Midbrain (tissue), 1 donor: ENCODE data around the gene PIAS3.
"Not testable (repeated sequence)": the region's sequence is repeated elsewhere in the genome, so short reads cannot be mapped to it uniquely, and the experiment has no call there.

ENCODE experiments used
- DNase-seq: peaks from one replicate; lab custom pipeline; 2025; lab: John Stamatoyannopoulos, UW

The PIAS3 gene

DNA sequence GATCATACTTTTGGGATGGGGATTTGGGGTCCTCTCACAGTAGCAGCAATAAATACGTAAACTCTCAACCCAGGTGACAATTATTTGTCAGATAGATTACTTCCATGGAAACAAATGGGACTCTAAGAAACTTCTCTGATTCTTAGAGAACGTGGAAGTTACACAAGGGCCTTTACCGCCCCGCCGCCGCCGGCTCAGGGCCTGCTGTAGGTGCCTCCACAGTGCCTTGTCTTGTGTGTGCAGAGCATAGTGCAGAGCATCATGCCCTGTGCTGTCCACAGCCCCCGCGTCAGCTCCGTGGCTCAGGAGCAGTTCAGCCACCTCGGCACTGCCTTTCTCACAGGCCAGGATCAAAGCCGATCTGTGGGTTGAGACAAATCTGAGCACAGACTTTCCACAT is 15.8 kb upstream of the PIAS3 start:
- no peak for DNase-seq

DNA sequence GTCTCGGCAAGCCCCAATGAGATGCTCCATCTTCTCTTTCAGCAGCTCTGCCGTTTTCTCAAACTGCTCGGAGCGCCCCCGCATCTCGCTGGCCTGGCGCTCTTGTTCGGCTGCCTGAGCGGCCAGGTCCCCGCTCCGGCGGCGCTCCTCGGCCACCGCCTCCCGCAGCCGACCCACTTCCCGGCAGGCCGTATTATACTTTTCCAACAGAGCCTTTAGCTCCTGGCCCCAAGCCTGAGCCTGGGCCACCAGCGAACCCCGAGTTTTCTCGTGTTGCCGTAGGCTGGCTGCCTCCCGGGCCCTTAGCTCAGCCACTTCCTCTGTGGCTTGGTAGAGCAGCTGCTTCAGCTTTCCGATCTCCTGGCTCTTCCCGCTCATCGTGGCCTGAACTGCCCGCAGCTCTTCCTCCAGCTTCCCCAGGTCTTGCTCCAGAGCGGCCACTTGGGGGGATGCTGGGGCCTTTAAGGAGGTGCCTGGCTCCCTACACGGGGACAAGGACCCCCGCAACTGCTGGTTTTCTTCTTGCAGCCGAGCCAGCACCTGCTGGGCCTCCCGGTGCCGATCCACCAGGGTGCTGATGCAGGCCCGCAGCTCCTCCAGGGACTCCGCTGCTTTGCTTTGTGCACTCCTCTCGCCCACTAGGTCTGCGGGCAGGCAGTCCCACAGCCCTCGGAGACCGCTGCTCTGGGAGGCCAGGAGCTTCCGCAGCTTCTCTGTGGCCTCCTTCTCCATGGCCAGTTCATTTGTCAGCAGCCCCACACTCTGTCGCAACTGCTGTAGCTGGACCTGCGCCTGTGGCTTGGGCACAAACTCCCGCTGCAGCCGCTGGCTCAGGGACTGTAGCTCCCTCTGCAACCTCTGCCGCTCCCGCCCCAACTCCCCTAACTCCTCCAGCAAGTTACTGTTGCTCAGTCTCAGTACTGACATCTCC is 13.4 kb upstream of the PIAS3 start:
- DNase-seq = peak; percentile 53

DNA sequence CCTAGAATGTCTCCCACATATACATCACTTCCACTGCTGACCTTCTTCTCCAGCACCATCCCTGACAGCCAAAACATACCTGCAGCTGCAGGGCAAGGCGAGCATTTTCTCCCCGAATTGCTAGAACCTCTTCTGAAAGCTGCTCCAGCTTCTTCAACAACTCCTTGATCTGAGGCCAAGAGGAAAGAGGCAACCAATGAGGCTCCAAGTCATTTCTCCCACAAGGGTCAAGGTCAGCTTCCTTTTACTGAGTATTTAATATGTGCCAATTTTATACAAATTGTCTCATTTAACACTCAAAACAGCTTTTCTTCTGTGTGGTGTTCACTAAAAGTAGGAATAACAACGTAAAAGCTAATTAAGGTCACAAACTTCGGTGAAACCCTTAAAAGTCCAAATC is 9.4 kb upstream of the PIAS3 start:
- no peak for DNase-seq

DNA sequence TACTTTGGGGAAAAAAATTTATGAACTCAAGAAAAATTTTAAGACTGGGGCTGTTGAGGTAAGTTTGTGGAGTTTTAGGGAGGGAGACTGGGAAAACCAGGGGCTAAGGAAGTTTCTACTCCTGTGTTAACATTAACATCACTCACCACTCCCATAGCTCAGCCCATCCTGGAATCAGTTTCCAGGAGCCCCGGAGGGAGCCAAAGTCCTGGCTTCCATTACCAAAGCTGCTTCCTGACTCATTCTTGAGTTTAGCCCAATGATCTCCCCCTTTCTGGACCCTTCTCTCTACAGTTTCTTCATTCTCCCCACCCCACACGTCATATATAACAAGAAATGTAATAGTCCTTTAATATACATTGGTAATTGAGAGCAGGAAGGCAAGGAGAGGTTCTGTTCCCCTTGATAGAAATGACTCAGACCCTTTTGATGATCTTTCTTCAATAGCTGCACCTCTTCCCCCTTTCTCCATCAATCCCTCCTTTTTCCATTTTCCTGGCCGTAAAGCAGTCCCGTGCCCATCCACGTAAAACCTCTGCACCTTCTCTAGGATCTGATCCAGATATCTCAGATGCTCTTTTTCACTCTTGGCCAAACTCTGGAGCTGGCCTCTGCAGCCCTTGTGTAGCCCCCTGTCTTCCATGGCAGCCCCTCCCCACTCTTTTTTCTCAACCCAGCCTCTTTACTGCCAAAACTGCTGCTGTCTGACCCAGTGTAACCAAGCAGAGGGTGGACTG is 4.6 kb upstream of the PIAS3 start:
- no peak for DNase-seq

DNA sequence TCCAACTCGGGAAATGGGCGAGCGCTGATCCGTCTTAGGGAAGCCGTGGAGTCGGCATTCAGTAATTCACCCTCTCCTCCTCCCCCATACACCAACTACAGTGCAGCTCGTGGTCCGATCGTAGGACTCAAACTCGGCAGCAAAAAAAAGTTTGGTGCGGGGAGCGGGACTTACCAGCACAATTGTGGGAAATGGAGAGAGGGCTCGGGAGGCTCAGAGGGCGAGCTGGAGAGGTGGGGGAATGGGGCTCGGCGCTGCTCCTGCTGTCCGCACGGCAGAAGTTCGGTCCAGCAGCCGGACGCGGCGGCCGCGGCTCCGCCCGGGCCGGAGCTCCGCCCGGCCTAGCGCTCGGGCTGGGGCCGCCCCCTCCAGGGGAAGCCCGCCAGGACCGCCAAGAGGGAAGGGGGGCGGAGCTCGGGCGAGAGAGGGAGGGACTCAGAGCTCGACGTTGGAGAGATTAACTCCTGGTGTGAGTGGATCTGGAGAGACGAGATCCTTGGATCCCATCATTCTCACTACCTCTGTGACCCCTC is 676 bp upstream of the PIAS3 start:
- DNase-seq = peak; percentile 87

DNA sequence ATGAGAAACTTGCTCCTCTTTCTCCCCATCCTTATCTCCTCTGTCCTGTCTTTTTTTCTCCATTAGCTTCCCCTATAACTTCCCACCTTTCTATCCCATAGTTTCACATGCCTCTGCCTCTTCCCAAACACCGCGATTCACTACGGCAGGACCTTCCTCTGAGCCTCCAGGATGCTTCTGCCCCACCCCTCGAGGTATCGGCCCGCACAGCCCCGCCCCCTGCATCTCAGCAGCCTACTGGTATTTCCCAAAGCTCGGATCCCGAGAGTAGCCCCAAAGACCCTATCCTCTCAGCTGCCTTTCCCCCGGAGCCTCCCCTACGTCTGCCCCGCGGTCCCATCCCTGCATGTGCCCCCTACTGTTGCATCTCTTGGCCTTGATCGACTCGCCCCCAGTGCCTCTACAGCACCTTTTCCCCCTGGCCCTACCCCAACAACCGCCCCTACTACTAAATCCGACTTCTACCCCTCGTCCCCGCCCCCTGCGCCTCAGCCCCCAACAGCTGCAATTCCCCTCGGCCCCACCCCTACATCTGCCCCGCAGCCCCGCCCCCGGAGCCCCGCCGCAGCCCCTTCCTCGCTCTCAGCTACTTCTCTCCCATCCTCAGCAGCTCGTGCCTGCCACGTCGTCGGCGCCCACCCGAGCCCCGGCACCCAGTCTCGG is 512 bp downstream of the PIAS3 start:
- no peak for DNase-seq

DNA sequence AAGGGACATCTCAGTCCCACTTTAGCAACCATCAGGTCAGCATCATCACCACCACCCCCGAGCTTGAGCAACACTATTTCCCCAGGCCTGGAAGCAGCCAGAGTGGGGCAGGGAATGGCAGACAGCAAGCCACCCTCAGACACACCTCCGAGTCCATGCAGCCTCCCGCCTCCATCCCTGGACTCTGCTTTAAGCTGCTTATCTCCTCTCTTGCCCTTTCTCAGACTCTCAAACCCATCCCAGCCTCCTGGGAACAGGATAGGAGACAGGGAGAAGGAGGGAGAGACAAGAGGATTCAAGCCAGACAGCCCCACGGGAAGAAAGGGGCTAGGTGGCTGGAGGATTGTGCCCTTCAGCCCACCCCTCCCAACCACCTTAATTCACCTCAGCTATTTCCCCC is 1.7 kb downstream of the PIAS3 start:
- DNase-seq = no peak

DNA sequence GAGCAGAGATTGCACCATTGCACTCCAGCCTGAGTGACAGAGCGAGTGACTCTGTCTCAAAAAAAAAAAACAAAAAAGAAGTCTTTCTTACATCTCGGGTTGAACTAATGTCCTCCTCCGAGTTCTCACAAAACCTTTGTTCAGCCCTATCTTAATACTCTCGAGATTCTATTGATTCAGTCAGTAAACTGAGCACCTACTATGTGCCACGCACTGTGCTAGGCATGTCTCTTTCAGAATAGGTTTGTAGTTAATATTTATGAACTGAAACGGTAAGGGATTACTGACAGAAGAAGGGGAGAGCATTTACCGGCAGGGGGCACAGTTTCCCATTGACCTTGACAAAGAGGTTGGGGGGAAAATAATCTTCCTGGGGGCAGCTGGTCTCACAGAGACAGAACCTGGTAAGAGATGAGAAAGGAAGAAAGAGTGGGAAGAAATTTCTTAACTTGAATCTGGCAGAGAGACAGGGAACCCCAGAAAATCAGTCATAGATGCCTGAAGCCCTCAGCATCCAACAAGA is 3.4 kb downstream of the PIAS3 start:
- no peak for DNase-seq

DNA sequence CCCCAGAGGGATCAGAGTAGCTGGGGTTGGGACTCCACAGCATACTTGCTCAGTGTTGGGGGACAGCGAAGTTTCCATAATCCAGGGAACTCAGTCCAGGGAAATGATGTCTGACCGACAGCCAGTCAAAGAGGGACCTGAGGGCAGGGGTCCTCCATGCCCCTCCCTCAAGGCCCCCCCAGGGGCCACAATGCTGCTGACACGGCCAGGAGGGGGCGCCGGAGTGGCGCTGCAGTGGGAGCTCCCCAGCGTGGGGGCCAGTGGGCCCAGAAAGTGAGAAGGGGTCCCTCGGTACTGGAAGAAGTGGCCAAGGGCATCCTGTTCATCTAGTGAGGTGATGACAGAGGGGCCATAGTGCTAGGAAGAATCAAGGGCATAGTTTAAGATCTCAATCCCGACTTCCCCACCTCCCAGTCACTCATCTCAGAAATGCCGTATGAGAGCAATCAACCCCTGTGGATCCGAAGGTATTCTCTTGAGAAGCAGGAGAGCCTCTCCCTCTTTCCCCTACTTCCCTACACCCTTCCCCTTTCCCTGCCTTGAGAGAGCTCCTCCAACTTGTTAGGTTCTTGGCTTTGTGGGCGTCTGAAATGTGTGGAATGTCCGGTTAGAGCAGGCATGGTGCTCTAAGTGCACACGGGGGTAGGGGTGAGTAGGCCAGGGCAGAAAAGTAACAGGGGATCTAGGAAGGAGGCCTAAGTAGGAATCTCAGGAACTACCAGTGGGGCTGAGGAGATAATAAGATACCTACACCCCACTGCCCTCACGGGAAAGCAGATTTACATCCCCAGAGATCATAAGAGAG is 9.3 kb downstream of the PIAS3 start:
- no peak for DNase-seq

DNA sequence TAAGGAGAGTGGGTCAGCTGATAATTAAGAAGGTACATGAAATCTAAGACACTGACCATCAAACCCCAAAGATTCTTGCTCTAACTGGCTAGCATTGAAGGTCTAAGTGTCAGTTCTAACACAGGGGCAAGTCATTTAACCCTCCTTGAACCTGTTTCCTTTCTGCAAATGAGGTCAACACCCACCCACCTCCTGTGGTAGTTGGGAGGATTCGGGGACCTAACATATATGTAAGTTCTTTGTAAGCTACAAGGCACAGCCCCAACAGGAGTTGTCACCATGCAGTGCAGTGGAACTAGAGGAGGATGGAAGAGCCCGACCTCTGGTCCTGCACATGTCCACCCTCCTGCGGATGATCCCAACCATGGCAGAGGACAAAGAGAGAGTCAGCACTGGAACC is 11.1 kb downstream of the PIAS3 start:
- DNase-seq = no peak

DNA sequence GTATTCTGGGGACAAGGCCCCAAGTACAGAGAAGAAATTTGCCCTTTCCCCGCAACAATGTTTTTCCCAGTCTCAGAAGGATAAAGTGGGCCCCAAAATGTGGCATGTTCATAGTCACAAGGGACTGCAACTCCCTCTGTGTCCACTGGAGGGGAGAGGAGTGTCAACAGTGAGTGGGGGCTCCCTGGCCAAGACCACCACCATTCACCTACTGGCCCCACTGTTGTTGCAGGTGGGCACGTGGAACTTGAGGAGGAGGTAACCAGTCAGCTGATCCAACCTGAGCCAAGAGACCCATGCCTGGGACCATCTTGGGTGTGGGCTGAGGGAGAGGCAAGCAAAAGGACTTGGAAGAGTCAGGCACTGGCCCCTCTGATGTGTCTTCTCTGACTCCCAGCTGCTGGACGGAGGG is 12.7 kb downstream of the PIAS3 start:
- peak; percentile 1 for DNase-seq

DNA sequence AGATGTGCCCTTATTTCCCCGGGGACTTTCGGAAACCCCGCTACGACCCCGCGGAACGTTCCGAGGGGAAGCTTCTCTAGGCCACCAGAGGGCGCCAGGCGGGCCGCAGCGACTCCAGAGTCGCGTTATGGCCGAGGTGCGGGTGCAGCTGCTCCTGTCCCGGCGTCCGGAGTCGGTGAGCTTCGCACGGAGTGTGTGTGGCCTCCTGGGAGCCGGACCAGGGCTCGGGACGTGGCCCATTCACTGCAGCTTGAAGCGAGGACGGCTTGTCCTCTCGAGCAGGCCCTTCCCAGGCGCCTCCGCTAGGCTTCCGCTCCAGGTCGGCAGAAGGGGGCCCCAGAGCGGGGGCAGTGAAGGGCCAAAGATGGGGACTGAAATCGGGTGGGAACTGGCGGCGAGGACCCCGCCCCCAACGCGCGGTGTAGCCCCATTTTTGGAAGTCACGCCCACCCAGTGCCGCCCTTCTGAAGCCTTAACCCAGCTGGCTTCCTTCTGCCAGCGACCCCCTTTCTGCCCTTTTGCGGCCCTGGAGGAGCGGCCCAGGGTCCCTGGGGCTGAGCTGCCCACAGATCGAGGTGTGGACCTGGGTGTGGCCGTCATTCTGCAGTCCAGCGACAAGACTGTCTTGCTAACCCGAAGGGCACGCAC is 13.2 kb downstream of the PIAS3 start, which contains the start of gene NUDT17:
NUDT17 (plus strand) TSS at position 117 of the 648 bp plus-strand sequence; CDS start at position 128, 11 bp downstream.
- peak; percentile 71 for DNase-seq

DNA sequence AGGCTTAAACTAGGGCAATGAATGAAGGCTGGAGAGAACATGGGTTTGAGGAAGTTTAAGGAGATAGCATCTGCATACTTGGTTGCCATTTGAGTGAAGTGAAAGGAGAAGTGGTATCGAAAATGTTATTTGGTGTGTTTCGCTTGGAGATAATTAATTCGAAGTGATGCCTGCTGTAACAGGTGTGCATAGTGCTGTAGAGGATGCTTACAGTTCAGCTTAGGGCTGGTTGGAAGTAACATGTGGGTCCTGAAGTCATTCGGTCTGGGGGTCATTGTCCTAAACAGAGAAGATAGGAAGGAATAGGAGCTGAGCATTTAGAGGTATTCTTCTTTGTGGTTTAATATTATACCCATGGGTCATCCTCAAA is 13.8 kb downstream of the PIAS3 start:
- no peak for DNase-seq

DNA sequence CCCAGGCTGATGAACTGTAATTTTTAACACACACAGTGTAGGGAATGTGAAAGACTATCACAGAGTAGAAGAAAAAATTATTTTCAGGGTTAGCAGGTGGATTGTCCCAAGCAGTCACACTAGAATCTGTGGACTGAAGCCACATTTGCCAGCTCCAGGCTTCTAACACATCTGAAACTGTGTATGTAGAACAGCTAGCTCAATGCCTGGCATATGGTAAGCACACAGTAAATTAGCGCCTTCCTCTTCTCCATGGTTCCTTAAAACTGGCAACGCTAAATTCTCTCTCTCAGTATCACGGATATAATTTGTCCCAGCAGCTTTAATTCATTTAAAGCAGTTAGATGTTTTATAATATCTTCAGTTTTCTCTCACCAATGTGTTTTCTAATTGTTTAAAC is 15.8 kb downstream of the PIAS3 start:
- no peak for DNase-seq

DNA sequence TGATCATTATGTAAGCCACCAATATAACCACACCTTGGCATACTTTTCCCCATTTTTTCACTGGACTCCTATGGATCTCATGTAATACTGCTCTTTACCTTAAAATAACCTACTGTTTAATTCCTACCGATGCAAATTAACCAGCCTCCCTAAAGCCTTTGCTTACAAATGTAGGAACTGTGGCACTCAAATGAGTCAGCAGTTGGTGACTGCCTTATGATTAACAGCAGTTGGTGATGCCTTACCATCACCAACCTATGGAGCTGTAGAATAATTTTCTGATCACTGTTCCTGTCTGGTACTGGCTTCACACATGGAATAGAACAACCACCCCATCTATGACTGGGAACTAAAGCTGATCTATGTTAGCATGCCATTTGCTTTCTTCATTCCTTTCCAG is 21.2 kb downstream of the PIAS3 start:
- no peak for DNase-seq

DNA sequence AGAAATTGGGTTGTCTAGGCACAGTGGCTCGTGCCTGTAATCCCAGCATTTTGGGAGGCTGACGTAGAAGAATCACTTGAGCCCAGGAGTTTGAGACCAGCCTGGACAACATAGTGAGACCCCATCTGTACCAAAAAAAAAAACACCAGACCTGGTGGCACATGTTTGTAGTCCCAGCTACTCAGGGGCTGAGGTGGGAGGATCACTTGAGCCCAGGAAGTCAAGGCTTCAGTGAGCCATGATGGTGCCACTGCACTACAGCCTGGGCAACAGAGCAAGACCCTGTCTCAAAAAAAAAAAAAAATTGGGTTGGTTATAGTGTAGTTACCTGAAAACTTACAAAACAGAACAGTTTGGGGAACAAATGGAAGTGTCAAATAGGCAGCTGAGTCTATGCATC is 28.1 kb downstream of the PIAS3 start:
- DNase-seq = not testable (repeated sequence)

DNA sequence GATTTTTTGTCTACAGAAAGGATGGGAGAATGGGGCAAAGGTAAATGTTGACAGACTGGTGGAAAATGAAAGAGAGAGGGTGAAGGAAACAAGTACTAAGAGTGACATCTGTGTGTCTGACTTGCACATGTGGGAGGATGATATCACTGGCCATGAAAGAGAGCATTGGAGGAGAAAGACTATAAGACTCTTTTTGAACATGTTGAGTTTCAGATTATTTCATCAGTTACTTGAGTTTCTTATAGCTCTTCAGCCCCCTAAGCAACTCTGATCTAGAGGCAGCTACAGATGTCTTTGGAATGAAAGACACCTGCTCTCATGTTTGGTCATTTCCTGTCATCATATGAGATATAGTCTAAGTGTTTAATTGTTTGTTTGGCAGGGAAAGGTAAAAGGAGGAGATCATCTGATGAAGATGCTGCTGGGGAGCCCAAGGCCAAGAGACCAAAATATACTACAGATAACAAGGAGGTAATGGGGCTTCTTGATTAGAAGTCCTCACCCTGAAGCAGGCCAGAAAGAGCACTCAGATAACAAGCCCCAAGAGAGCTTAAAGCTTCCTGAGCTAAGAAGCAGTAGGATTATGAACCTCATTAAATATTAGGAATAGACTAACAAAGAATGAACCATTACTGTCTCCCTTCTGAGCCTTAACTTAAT is 30.4 kb downstream of the PIAS3 start:
- DNase-seq = no peak

DNA sequence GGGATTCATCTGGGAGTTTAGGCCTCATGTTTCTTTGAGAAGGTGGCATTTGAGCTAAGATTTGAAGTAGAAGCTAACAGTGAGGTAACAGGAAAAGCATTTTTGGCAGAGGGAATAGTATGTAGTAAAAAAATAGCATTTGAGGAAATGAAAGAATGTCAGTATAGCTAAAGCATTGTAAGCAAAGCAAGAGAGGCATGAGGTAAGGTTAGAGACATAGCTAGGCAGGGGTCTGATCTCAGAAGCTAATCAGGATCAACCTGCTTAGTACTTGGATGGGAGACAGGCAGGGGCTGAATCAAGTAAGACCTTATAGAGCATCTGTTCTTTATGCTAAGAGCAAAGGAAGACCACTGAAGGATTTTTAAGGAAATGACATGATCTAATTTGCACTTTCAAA is 30.9 kb downstream of the PIAS3 start:
- no peak for DNase-seq

DNA sequence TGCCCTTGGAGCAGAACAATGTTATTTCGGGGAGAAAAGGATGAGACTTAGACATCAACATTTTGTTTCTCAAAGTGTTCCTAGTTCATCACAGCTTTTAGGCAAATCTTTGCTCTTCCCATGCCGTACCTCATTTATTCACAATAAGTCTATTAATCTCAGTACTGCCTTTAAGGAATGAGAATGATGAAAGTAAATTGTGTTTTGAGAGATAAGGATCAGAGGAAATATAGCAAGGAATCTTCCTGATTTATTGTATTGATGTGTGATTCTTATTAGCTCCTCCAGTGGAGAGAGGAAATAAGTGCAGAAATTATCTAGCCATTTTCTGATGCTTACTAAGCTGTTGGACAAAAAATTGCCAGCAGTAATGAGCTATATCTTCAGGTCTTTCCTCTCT is 32.9 kb downstream of the PIAS3 start:
- DNase-seq = no peak

DNA sequence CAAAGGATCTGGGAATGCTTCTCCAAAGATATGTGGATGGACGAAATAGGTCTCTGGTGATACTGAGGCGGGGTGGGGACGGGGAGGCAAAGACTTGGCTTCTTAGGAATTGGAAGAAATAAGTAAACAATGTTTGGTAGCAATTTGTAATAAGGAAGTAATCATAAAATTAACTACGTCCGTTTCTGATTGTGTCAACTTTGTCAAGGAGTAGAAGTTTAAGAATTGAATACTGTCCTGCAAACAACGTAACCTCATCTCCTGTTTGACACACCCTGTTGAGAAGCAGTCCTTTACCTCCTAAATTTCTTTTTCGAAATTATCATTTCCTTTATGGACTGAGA is 34.4 kb downstream of the PIAS3 start:
- DNase-seq = no peak
